Endothelial cell (in vitro differentiated cells): Measurements from ENCODE around the gene COL6A5. TPM values are rescaled to one million over a fixed set of nuclear protein-coding genes. Genes with fewer than 3 reads are reported as not detected.

ENCODE experiments used
- DNase-seq: peaks from one replicate; pipeline ENCODE4 v3.0.0; 2021; ENCODE audit warnings: low spot score
- H3K27ac Mint-ChIP-seq: one replicate; pipeline ENCODE4 v1.8.0; 2021; ENCODE audit warnings: mixed read lengths, inconsistent platforms; ENCODE audit not compliant: unreplicated experiment
- H3K27me3 Mint-ChIP-seq: one replicate; pipeline ENCODE4 v1.8.0; 2021; ENCODE audit warnings: mild to moderate bottlenecking, moderate library complexity, mixed read lengths, inconsistent platforms; ENCODE audit not compliant: unreplicated experiment
- H3K36me3 Mint-ChIP-seq: one replicate; pipeline ENCODE4 v1.8.0; 2021; ENCODE audit warnings: mild to moderate bottlenecking, low read depth, mixed read lengths, inconsistent platforms; ENCODE audit not compliant: unreplicated experiment
- H3K4me1 Mint-ChIP-seq: one replicate; pipeline ENCODE4 v1.8.0; 2021; ENCODE audit warnings: mild to moderate bottlenecking, mixed read lengths, inconsistent platforms; ENCODE audit not compliant: unreplicated experiment
- H3K4me3 Mint-ChIP-seq: one replicate; pipeline ENCODE4 v1.8.0; 2021; ENCODE audit warnings: mild to moderate bottlenecking, mixed read lengths, inconsistent platforms; ENCODE audit not compliant: unreplicated experiment
- H3K9me3 Mint-ChIP-seq: one replicate; pipeline ENCODE4 v1.8.0; 2021; ENCODE audit warnings: mixed read lengths, inconsistent platforms; ENCODE audit not compliant: unreplicated experiment
- total RNA-seq: library from RNA; stranded (reverse); fragmentation: NEBNext Ultra II Directional; extraction: Animal tissue kit (Norgen Biotek cat#: 25700); gene quantifications from one replicate; pipeline ENCODE4 v1.2.1, GENCODE V29; 2021; ENCODE audit not compliant: unreplicated experiment
- TF ChIP-seq, protein P1 (sequence below): fragments of 200-600 bp; sonication (generic); IDR thresholded peaks from one replicate; pipeline ENCODE4 v1.5.0; 2021; ENCODE audit warnings: antibody characterized with exemption; ENCODE audit not compliant: unreplicated experiment

Gene COL6A5
- total RNA-seq, 1 donor from 2014 or later = not detected

DNA sequence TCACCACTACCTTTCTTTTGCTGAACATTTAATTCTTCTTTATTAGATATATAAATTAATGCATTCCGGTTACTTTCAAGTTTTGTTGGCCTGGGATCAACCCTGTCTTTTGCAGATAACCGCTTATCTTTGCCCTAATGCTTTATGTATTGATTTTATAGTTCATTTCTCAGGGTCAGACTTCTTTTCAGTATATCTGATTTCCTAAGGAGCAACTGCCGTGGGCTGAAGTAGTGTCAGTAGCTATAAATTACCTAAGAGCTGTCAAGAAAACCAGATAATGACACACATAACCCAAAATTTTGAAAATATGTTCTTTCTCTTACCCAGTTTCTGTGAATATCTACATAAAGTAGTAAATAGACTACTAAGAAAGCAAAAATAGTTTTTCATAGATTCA lies 38.0 kb downstream of the COL6A5 start:
- Mint-ChIP-seq H3K27me3 (peaks cover 3% of the 10 kb centered on the region), H3K9me3 (no peaks in the 10 kb centered on the region), H3K36me3 (no peaks in the 10 kb centered on the region), H3K4me1 (peaks cover 10% of the 10 kb centered on the region), H3K27ac (no peak overlapping the region), H3K4me3 (no peak overlapping the region)
- no peak for DNase-seq
- TF ChIP-seq, protein P1, sequence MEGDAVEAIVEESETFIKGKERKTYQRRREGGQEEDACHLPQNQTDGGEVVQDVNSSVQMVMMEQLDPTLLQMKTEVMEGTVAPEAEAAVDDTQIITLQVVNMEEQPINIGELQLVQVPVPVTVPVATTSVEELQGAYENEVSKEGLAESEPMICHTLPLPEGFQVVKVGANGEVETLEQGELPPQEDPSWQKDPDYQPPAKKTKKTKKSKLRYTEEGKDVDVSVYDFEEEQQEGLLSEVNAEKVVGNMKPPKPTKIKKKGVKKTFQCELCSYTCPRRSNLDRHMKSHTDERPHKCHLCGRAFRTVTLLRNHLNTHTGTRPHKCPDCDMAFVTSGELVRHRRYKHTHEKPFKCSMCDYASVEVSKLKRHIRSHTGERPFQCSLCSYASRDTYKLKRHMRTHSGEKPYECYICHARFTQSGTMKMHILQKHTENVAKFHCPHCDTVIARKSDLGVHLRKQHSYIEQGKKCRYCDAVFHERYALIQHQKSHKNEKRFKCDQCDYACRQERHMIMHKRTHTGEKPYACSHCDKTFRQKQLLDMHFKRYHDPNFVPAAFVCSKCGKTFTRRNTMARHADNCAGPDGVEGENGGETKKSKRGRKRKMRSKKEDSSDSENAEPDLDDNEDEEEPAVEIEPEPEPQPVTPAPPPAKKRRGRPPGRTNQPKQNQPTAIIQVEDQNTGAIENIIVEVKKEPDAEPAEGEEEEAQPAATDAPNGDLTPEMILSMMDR = no peak

DNA sequence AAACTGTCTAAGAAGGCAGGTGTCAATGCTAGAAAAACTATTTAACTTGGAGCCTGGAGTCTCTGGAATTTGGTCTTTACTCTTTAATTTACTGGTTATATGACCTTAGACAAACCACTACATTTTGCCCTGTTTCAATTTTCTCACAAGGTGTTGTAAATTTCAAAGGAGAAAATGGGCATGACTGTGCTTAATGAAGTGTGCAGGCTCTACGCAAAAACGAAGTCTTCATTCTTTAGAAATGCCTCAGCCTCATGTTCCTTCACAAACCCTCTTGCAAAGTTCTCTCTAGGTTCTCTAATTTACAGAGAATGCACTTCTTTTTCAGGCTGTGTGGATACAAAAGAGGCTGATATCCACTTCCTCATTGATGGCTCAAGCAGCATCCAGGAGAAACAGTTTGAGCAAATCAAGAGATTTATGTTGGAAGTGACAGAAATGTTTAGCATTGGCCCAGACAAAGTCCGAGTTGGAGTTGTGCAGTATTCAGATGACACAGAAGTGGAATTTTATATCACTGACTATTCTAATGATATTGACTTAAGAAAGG lies 39.1 kb downstream of the COL6A5 start:
- no peaks in the 10 kb centered on the region for H3K27me3 Mint-ChIP-seq
- no peak for DNase-seq
- TF ChIP-seq, protein P1 = no peak
- peaks cover 10% of the 10 kb centered on the region for H3K4me1 Mint-ChIP-seq
- H3K36me3 Mint-ChIP-seq = no peaks in the 10 kb centered on the region
- H3K4me3 Mint-ChIP-seq = no peak overlapping the region
- no peaks in the 10 kb centered on the region for H3K9me3 Mint-ChIP-seq
- no peak overlapping the region for H3K27ac Mint-ChIP-seq

DNA sequence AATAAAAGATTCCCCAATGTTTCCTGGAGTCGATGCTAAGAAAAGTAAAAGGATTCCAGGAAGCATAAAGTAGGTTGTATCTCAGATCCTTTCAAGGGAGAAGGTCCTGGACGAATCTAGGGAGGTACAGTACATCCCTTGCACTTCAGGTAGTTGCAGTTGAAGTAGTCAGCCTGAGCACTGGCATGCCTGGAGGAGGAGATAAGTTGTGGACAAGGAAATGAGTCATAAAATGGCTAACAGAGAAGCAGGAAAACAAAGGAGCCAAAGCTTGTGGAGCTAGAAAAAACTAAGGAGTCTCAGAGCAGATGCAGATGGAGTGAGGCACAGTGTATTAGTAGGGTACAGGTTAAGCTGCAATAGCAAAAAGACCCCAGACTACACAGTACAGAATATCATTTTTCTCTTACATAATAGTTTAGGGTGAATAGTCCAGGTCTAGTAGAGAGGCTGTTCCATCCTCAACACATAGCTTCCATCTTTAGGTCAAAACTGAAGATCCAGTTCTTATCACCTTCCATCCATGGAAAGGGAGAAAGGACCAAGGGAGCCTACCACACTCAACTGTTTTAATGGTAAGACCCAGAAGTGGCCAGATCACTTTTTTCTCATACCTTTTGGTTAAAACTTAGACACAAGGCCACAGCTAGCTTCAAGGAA lies 41.3 kb downstream of the COL6A5 start:
- peak overlapping the region; percentile 27 for H3K27ac Mint-ChIP-seq
- no peaks in the 10 kb centered on the region for H3K27me3 Mint-ChIP-seq
- H3K36me3 Mint-ChIP-seq = no peaks in the 10 kb centered on the region
- H3K9me3 Mint-ChIP-seq = no peaks in the 10 kb centered on the region
- H3K4me3 Mint-ChIP-seq = no peak overlapping the region
- TF ChIP-seq, protein P1 = no peak
- DNase-seq = no peak
- H3K4me1 Mint-ChIP-seq = peaks cover 17% of the 10 kb centered on the region

DNA sequence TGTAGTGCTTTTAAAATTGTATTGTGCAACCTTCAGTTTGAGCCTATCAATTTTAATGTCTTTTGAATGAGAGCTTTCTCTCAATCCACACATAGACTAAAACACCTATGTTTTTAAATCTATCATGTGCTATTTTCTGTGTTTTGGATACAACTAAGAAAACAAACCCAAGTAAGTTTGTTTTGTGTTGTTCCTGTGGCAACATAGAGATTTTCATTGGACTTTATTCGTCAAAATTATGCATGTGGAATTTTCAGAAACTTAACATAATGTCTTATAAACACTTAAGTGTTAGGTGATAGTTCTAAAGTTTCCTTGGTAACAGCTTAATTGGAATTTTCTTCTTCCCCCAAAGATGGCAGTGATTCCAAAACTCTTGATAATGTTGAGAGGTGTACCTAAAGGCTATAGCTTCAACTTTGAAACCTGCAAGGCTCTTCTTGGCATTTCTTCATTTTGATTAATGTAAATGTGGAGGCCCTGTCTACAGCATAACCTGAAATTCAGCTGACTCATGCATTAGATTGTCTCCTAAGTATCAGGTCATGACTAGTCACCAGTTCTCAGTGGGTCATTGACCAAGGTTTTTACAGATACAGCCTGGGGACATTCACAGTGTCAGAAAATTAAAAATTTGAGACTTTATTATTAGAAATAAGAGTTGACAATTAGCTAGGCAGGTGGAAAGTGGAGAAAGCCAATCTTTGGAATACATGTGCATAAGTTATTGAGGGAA lies 44.4 kb downstream of the COL6A5 start:
- DNase-seq = no peak
- H3K27ac Mint-ChIP-seq = no peak overlapping the region
- TF ChIP-seq, protein P1 = no peak
- peaks cover 31% of the 10 kb centered on the region for H3K4me1 Mint-ChIP-seq
- H3K9me3 Mint-ChIP-seq = no peaks in the 10 kb centered on the region
- H3K4me3 Mint-ChIP-seq = no peak overlapping the region
- no peaks in the 10 kb centered on the region for H3K36me3 Mint-ChIP-seq
- H3K27me3 Mint-ChIP-seq = no peaks in the 10 kb centered on the region

DNA sequence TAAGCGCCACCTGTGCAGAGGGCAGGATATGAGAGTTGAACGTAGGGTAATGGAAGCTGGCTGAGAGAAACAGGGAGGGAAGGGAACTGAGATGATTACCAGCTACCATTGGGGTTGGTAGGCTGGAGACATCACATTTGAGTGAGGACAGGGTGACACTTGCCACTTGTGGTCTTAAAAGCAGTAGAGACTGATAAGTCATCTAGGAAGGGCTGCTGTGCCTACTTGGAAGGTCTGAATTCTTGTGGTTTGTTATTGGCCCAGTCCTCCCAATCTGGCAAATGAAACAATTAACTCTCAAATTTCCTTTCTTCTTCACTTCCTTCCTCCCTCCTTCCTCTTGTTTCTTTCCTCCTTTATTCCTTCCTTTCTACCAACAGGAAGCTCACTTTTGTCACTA lies 46.8 kb downstream of the COL6A5 start:
- Mint-ChIP-seq H3K36me3 (no peaks in the 10 kb centered on the region), H3K4me1 (peaks cover 24% of the 10 kb centered on the region), H3K27me3 (no peaks in the 10 kb centered on the region), H3K27ac (peak overlapping the region; percentile 48), H3K4me3 (no peak overlapping the region), H3K9me3 (no peaks in the 10 kb centered on the region)
- DNase-seq = no peak
- TF ChIP-seq, protein P1 = no peak
